SK-N-SH (cell line): ENCODE results near the gene STK16. TPM values are rescaled to one million over a fixed set of nuclear protein-coding genes. Genes with fewer than 3 reads are reported as not detected.

ENCODE experiments used
- CTCF ChIA-PET: fragments of 300-600, 350-600 bp; formaldehyde crosslinking; extraction: SDS; loops from one replicate; lab custom pipeline; 2021; lab: Yijun Ruan, JAX
- POLR2A ChIA-PET: fragments of 350-600 bp; sonication (Branson Sonifier 250); formaldehyde crosslinking; extraction: SDS; loops from one replicate; lab custom pipeline; 2020; ENCODE audit warnings: antibody characterized with exemption, inconsistent platforms; lab: Yijun Ruan, JAX
- DNase-seq: peaks from one replicate; pipeline ENCODE4 v3.0.0; 2012
- H2AFZ ChIP-seq: fragments of 200-600 bp; sonication (generic); 2 replicates; pipeline ENCODE4 v1.8.1; 2016; ENCODE audit warnings: antibody characterized with exemption, mild to moderate bottlenecking, low read depth
- H3F3A ChIP-seq: fragments of 200-600 bp; sonication (generic); replicated peaks from 2 replicates; pipeline ENCODE3; 2016; ENCODE audit warnings: antibody characterized with exemption, mild to moderate bottlenecking; ENCODE audit not compliant: insufficient read depth
- H3K27ac ChIP-seq, 2 experiments: fragments of 200-500 bp in 1 of 2; fragments of 200-600 bp in 1 of 2; sonication (Bioruptor generic) in 1 of 2; sonication (generic), shearing (Covaris generic) in 1 of 2; 2 replicates each; pipeline versions ENCODE4 v1.5.1 to v1.6.1; 2014 to 2016; ENCODE audit warnings: low read depth in 2 of 2, inconsistent platforms in 1 of 2, low read length in 1 of 2, mild to moderate bottlenecking in 1 of 2, mixed read lengths in 1 of 2
- H3K27me3 ChIP-seq: fragments of 200-600 bp; sonication (generic), shearing (Covaris generic); 2 replicates; pipeline ENCODE4 v1.6.1; 2016; ENCODE audit warnings: mixed run types; ENCODE audit not compliant: insufficient read depth
- H3K36me3 ChIP-seq, 2 experiments: fragments of 200-500 bp in 1 of 2; fragments of 200-600 bp in 1 of 2; sonication (Bioruptor generic) in 1 of 2; sonication (generic) in 1 of 2; replicated peaks in 1 of 2; 2 replicates each; pipeline versions ENCODE3 to v1.5.1; 2014 to 2016; ENCODE audit warnings: low read length in 1 of 2, mild to moderate bottlenecking in 1 of 2; ENCODE audit not compliant: insufficient read depth in 2 of 2, control insufficient read depth in 1 of 2
- H3K4me1 ChIP-seq, 2 experiments: fragments of 200-500 bp in 1 of 2; fragments of 200-600 bp in 1 of 2; sonication (Bioruptor generic) in 1 of 2; sonication (generic), shearing (Covaris generic) in 1 of 2; 2 replicates each; pipeline versions ENCODE4 v1.5.1 to v1.6.1; 2014 to 2016; ENCODE audit warnings: low read depth in 1 of 2, low read length in 1 of 2, mixed run types in 1 of 2; ENCODE audit not compliant: insufficient read depth in 2 of 2, control insufficient read depth in 1 of 2
- H3K4me2 ChIP-seq: fragments of 200-600 bp; sonication (generic), shearing (Covaris generic); 2 replicates; pipeline ENCODE4 v1.6.1; 2017; ENCODE audit warnings: mixed run types
- H3K4me3 ChIP-seq, 2 experiments: fragments of 200-500 bp in 1 of 2; fragments of 200-600 bp in 1 of 2; sonication (Bioruptor generic) in 1 of 2; sonication (generic), shearing (Covaris generic) in 1 of 2; 2 replicates each; pipeline versions ENCODE4 v1.5.1 to v1.8.1; 2014 to 2016; ENCODE audit warnings: low read depth in 2 of 2, inconsistent platforms in 1 of 2, low read length in 1 of 2, mild to moderate bottlenecking in 1 of 2, mixed read lengths in 1 of 2, moderate library complexity in 1 of 2
- H3K79me2 ChIP-seq: fragments of 200-600 bp; sonication (generic); 2 replicates; pipeline ENCODE4 v1.8.1; 2017; ENCODE audit warnings: mild to moderate bottlenecking; ENCODE audit not compliant: insufficient read depth
- H3K9ac ChIP-seq: fragments of 200-600 bp; sonication (generic); 2 replicates; pipeline ENCODE4 v1.6.1; 2017; ENCODE audit warnings: mixed run types
- H3K9me2 ChIP-seq: fragments of 200-600 bp; sonication (generic); 2 replicates; pipeline ENCODE4 v1.6.1; 2017; ENCODE audit warnings: mixed run types
- H3K9me3 ChIP-seq: fragments of 200-600 bp; sonication (generic); 2 replicates; pipeline ENCODE4 v1.6.1; 2017; ENCODE audit warnings: mixed run types, mild to moderate bottlenecking, moderate library complexity
- H4K20me1 ChIP-seq: fragments of 200-600 bp; sonication (generic); 2 replicates; pipeline ENCODE4 v1.6.1; 2017; ENCODE audit warnings: mild to moderate bottlenecking, mixed run types; ENCODE audit not compliant: insufficient read depth
- ELF1 ChIP-seq: IDR thresholded peaks from 2 replicates; pipeline ENCODE4 v1.4.0; 2012
- FOXJ3 ChIP-seq: sonication (generic); formaldehyde crosslinking; IDR thresholded peaks from 2 replicates; pipeline ENCODE4 v1.5.1; 2020; ENCODE audit warnings: mild to moderate bottlenecking, missing genetic modification reagents
- GATA2 ChIP-seq: sonication (generic); formaldehyde crosslinking; IDR thresholded peaks from 2 replicates; pipeline ENCODE4 v1.5.0; 2020; ENCODE audit warnings: mild to moderate bottlenecking, missing genetic modification reagents
- MEF2A ChIP-seq: IDR thresholded peaks from 2 replicates; pipeline ENCODE4 v1.4.0; 2012; ENCODE audit warnings: low read depth, borderline replicate concordance
- MXI1 ChIP-seq: IDR thresholded peaks from 2 replicates; pipeline ENCODE4 v1.6.1; 2012; ENCODE audit warnings: mild to moderate bottlenecking, low read depth, low read length, improper control_type of control experiment
- TEAD4 ChIP-seq: IDR thresholded peaks from 2 replicates; pipeline ENCODE4 v1.4.0; 2012; ENCODE audit warnings: mild to moderate bottlenecking, borderline replicate concordance; ENCODE audit not compliant: insufficient read depth
- ZBTB33 ChIP-seq: IDR thresholded peaks from 2 replicates; pipeline ENCODE4 v1.4.0; 2012; ENCODE audit warnings: low read depth, borderline replicate concordance
- WGBS: methylation state at CpG from one replicate; pipeline ENCODE4 v1.1.6; 2017; ENCODE audit warnings: low lambda C conversion rate; 5-methylcytosine and 5-hydroxymethylcytosine counted together
- polyA plus RNA-seq, 3 experiments: library from polyadenylated mRNA; depleted of rRNA; stranded (reverse); fragments of >200 nt; gene quantifications; 2 replicates each; pipeline ENCODE4 v1.2.3, GENCODE V29; 2012
- TF ChIP-seq, protein P1 (sequence below): IDR thresholded peaks from 2 replicates; pipeline ENCODE4 v1.6.1; 2012; ENCODE audit warnings: mild to moderate bottlenecking, low read depth, low read length, moderate library complexity
- TF ChIP-seq, protein P2 (sequence below): IDR thresholded peaks from 2 replicates; pipeline ENCODE4 v1.4.0; 2012; ENCODE audit warnings: low read depth

STK16 gene
- polyA plus RNA-seq, 1 of the 3 experiments (the other 2 are of a cell fraction) = 57.6 TPM

DNA sequence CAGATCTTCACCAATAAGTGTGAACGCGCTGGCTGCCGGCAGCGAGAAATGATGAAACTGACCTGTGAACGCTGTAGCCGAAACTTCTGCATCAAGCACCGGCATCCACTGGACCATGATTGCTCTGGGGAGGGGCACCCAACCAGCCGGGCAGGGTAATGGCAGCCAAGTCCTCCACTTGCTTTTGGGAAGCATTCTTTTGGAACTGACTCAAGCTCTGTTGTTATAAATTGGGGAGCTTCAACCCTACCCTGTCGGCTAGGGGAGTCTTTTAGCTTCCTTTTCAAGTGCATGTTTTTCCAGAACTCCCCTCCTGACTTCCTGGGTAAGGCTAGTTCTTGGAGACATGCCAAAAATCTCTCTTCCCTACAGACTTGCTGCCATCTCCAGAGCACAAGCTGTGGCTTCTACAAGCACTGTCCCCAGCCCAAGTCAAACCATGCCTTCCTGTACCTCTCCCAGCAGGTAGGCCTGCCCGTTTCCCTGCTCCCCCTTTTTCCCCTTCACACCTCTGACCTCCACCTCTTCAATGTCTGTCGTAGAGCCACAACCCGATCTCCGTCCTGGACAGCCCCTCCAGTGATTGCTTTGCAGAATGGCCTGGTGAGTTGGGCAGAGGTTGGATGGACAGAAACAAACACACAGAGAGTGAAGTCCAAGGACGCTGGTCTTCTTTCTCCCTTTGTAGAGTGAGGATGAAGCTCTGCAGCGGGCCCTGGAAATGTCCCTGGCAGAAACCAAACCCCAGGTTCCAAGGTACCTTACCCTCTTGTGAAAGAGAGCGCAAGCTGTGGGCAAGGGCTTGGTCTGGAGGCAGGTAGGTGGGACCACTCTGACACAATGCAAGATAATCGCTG is 37.2 kb upstream of the STK16 start:
- WGBS = 65% methylated on average over 14 of the region's 17 CpGs
- Histone ChIP-seq H3F3A (peaks cover 15% of the 10 kb centered on the region), H4K20me1 (no peaks in the 10 kb centered on the region), H3K4me3 (peak overlapping the region; percentile 69), H3K79me2 (no peaks in the 10 kb centered on the region), H3K4me2 (peak overlapping the region; percentile 86), H3K9ac (0 out of 2 replicates have a peak overlapping the region, but pooled peaks have one; percentile 17), H2AFZ (no peak overlapping the region), H3K9me2 (no peaks in the 10 kb centered on the region), H3K36me3 (peaks cover 9 to 31% of the 10 kb centered on the region in 2 experiments), H3K27me3 (no peaks in the 10 kb centered on the region), H3K27ac (peak overlapping the region in 1 of 2 experiments; percentile 83; a peak in 2 of 4 replicates), H3K9me3 (no peaks in the 10 kb centered on the region), H3K4me1 (peaks cover 13 to 20% of the 10 kb centered on the region in 2 experiments; a peak in 3 of 4 replicates)
- TF ChIP-seq MXI1 = no peak
- TF ChIP-seq, protein P1, sequence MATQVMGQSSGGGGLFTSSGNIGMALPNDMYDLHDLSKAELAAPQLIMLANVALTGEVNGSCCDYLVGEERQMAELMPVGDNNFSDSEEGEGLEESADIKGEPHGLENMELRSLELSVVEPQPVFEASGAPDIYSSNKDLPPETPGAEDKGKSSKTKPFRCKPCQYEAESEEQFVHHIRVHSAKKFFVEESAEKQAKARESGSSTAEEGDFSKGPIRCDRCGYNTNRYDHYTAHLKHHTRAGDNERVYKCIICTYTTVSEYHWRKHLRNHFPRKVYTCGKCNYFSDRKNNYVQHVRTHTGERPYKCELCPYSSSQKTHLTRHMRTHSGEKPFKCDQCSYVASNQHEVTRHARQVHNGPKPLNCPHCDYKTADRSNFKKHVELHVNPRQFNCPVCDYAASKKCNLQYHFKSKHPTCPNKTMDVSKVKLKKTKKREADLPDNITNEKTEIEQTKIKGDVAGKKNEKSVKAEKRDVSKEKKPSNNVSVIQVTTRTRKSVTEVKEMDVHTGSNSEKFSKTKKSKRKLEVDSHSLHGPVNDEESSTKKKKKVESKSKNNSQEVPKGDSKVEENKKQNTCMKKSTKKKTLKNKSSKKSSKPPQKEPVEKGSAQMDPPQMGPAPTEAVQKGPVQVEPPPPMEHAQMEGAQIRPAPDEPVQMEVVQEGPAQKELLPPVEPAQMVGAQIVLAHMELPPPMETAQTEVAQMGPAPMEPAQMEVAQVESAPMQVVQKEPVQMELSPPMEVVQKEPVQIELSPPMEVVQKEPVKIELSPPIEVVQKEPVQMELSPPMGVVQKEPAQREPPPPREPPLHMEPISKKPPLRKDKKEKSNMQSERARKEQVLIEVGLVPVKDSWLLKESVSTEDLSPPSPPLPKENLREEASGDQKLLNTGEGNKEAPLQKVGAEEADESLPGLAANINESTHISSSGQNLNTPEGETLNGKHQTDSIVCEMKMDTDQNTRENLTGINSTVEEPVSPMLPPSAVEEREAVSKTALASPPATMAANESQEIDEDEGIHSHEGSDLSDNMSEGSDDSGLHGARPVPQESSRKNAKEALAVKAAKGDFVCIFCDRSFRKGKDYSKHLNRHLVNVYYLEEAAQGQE = no peak
- no peak for TF ChIP-seq TEAD4
- TF ChIP-seq MEF2A = no peak
- no peak for TF ChIP-seq GATA2
- TF ChIP-seq FOXJ3 = no peak
- TF ChIP-seq, protein P2, sequence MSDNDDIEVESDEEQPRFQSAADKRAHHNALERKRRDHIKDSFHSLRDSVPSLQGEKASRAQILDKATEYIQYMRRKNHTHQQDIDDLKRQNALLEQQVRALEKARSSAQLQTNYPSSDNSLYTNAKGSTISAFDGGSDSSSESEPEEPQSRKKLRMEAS = no peak
- TF ChIP-seq ELF1 = no peak
- no peak for TF ChIP-seq ZBTB33
- CTCF ChIA-PET = interaction anchor here (1.1 to 4.0 kb wide), 3 partner anchors 10 to 37 kb away, joined by 3 to 26 read pairs (median 16); partner anchors contain the start of genes ABCB6 and SLC23A3
- POLR2A ChIA-PET = interaction anchor here (1.1 to 4.6 kb wide), 2 partner anchors 9 to 32 kb away, joined by 4 to 52 read pairs; partner anchors contain the start of genes ABCB6 and CNPPD1
- peak; percentile 51 for DNase-seq
